A549 (cell line): ENCODE measurements around the gene TEX12. TPM values are rescaled to one million over a fixed set of nuclear protein-coding genes. Genes with fewer than 3 reads are reported as not detected.

Experiments
- ATAC-seq, 2 experiments: fragments of 200-7000 bp in 1 of 2; fragments of >200 bp in 1 of 2; cut with Nextera tagmentation in 1 of 2; cut with Tn5 transposase in 1 of 2; 3 replicates each; pipeline versions ENCODE4 v1.8.0 to v1.9.1; 2018 to 2020; ENCODE audit warnings: mild to moderate bottlenecking in 1 of 2, moderate library complexity in 1 of 2
- CTCF ChIA-PET: fragments of 300-600 bp; sonication (Branson Sonifier 250); formaldehyde crosslinking; extraction: SDS; loops from one replicate; lab custom pipeline; 2021; ENCODE audit warnings: antibody characterized with exemption, inconsistent platforms; lab: Yijun Ruan, JAX
- POLR2A ChIA-PET: fragments of 350-600 bp; formaldehyde crosslinking; extraction: SDS; loops from one replicate; lab custom pipeline; 2021; ENCODE audit warnings: antibody characterized with exemption, inconsistent platforms; lab: Yijun Ruan, JAX
- DNase-seq, 2 experiments: peaks; one replicate each; pipeline versions ENCODE4 v3.0.0 to v3.0.0-alpha.2; 2011 to 2016; ENCODE audit warnings: low read depth in 1 of 2, low spot score in 1 of 2
- FAIRE-seq: peaks from 2 replicates; lab custom pipeline; 2011; peaks lifted over from hg19 to GRCh38; lab: Jason Lieb, UNC
- H3K27ac ChIP-seq, 2 experiments: fragments of >200 bp; sonication (Bioruptor Twin); formaldehyde crosslinking; 3 replicates each; pipeline ENCODE4 v1.5.1; 2016 to 2017
- H3K4me1 ChIP-seq: fragments of >200 bp; sonication (Bioruptor Twin); formaldehyde crosslinking; 3 replicates; pipeline ENCODE4 v1.6.1; 2016
- H3K4me2 ChIP-seq: fragments of >200 bp; sonication (Bioruptor Twin); formaldehyde crosslinking; 3 replicates; pipeline ENCODE4 v1.6.1; 2016
- H3K4me3 ChIP-seq: fragments of >200 bp; sonication (Bioruptor Twin); formaldehyde crosslinking; 3 replicates; pipeline ENCODE4 v1.5.1; 2016
- H3K9me3 ChIP-seq: fragments of >200 bp; sonication (Bioruptor Twin); formaldehyde crosslinking; 3 replicates; pipeline ENCODE4 v1.6.1; 2016
- BHLHE40 ChIP-seq: IDR thresholded peaks from 2 replicates; pipeline ENCODE4 v1.6.1; 2012; ENCODE audit warnings: low read depth, low read length, inconsistent platforms
- CEBPB ChIP-seq, 2 experiments: fragments of >200 bp in 1 of 2; sonication (Bioruptor Twin) in 1 of 2; formaldehyde crosslinking in 1 of 2; IDR thresholded peaks; 2 replicates each; pipeline ENCODE4 v1.6.1; 2012 to 2016
- CHD2 ChIP-seq: fragments of 150-350 bp; IDR thresholded peaks from 2 replicates; pipeline ENCODE4 v1.6.1; 2014; ENCODE audit warnings: low read length; ENCODE audit not compliant: partially characterized antibody
- CHD4 ChIP-seq: fragments of 200-600 bp; sonication (generic); IDR thresholded peaks from 2 replicates; pipeline ENCODE4 v1.6.1; 2016; ENCODE audit warnings: antibody characterized with exemption, mild to moderate bottlenecking, borderline replicate concordance
- EHF ChIP-seq: fragments of 250-450 bp; sonication (Bioruptor Pico); IDR thresholded peaks from 2 replicates; pipeline ENCODE4 v1.5.0; 2020; ENCODE audit warnings: mild to moderate bottlenecking
- EHMT2 ChIP-seq: fragments of 200-600 bp; sonication (generic); IDR thresholded peaks from 2 replicates; pipeline ENCODE4 v1.6.1; 2016; ENCODE audit warnings: antibody characterized with exemption, low read depth, mild to moderate bottlenecking, moderate library complexity
- EP300 ChIP-seq, 2 experiments: fragments of >200 bp; sonication (Bioruptor Twin); formaldehyde crosslinking; IDR thresholded peaks; 2 replicates in 1 of 2; 3 replicates in 1 of 2; pipeline ENCODE4 v1.6.1; 2016 to 2017
- FOSB ChIP-seq: fragments of 250-450 bp; sonication (Bioruptor Pico); IDR thresholded peaks from 2 replicates; pipeline ENCODE4 v1.5.0; 2020; ENCODE audit warnings: mild to moderate bottlenecking, moderate library complexity
- FOSL2 ChIP-seq, 2 experiments: fragments of 450-650 bp in 1 of 2; fragments of >200 bp in 1 of 2; sonication (Bioruptor Twin) in 1 of 2; formaldehyde crosslinking; IDR thresholded peaks; 2 replicates each; pipeline versions ENCODE4 v1.5.0 to v1.6.1; 2016 to 2020; ENCODE audit warnings: mild to moderate bottlenecking in 1 of 2, moderate library complexity in 1 of 2
- FOXS1 ChIP-seq: fragments of 250-450 bp; sonication (Bioruptor Pico); IDR thresholded peaks from 2 replicates; pipeline ENCODE4 v1.5.0; 2020; ENCODE audit warnings: mild to moderate bottlenecking, moderate library complexity
- GATA3 ChIP-seq: IDR thresholded peaks from 2 replicates; pipeline ENCODE4 v1.6.1; 2012; ENCODE audit warnings: borderline replicate concordance
- KDM1A ChIP-seq: fragments of 200-600 bp; sonication (generic); IDR thresholded peaks from 2 replicates; pipeline ENCODE4 v1.6.1; 2016; ENCODE audit warnings: low read depth, mild to moderate bottlenecking
- MAZ ChIP-seq: fragments of 150-350 bp; IDR thresholded peaks from 2 replicates; pipeline ENCODE4 v1.6.1; 2014; ENCODE audit warnings: antibody characterized with exemption, low read depth, low read length, borderline replicate concordance
- NFE2L2 ChIP-seq: fragments of 150-350 bp; conservative IDR thresholded peaks from 2 replicates; pipeline ENCODE4 v1.6.1; 2014; ENCODE audit warnings: low read length
- PHF8 ChIP-seq: fragments of 200-600 bp; sonication (generic); IDR thresholded peaks from 2 replicates; pipeline ENCODE4 v1.6.1; 2016; ENCODE audit warnings: low read depth, mild to moderate bottlenecking, antibody characterized with exemption, moderate library complexity, borderline replicate concordance
- RCOR1 ChIP-seq: fragments of 150-350 bp; IDR thresholded peaks from 2 replicates; pipeline ENCODE4 v1.6.1; 2014; ENCODE audit warnings: antibody characterized with exemption, low read length, low read depth
- RFX5 ChIP-seq: fragments of 450-650 bp; IDR thresholded peaks from 2 replicates; pipeline ENCODE4 v1.7.1; 2014; ENCODE audit warnings: antibody characterized with exemption, mild to moderate bottlenecking, moderate library complexity
- RNF2 ChIP-seq: fragments of 200-600 bp; sonication (generic); IDR thresholded peaks from 2 replicates; pipeline ENCODE4 v1.6.1; 2016; ENCODE audit warnings: low read depth, mild to moderate bottlenecking, antibody characterized with exemption, moderate library complexity, borderline replicate concordance
- SMC3 ChIP-seq: fragments of >200 bp; sonication (Bioruptor Twin); formaldehyde crosslinking; IDR thresholded peaks from 3 replicates; pipeline ENCODE4 v1.6.1; 2018; ENCODE audit warnings: inconsistent platforms
- TFCP2L1 ChIP-seq: fragments of 250-450 bp; sonication (Bioruptor Pico); IDR thresholded peaks from 2 replicates; pipeline ENCODE4 v1.5.0; 2021; ENCODE audit warnings: mild to moderate bottlenecking
- WGBS: methylation state at CpG from one replicate; pipeline ENCODE4 v1.1.6; 2017; ENCODE audit errors: missing lambda C conversion rate; 5-methylcytosine and 5-hydroxymethylcytosine counted together
- polyA plus RNA-seq, 4 experiments: library from polyadenylated mRNA; depleted of rRNA in 3 of 4; stranded (reverse); fragments of >200 nt; fragmentation: RNase III in 1 of 4; extraction: RNeasy Plus Mini Kit Qiagen cat#74134 plus additional on column Dnase treatment in 1 of 4; gene quantifications; 2 replicates in 3 of 4; 3 replicates in 1 of 4; pipeline ENCODE4 v1.2.3, GENCODE V29; 2011 to 2017
- TF ChIP-seq, protein P1 (sequence below): fragments of 250-450 bp; sonication (Bioruptor Pico); IDR thresholded peaks from 2 replicates; pipeline ENCODE4 v1.5.0; 2020; ENCODE audit warnings: low read depth, mild to moderate bottlenecking, moderate library complexity

Gene TEX12
- polyA plus RNA-seq, 2 of the 4 experiments (the other 2 are of a cell fraction), result not detected

DNA sequence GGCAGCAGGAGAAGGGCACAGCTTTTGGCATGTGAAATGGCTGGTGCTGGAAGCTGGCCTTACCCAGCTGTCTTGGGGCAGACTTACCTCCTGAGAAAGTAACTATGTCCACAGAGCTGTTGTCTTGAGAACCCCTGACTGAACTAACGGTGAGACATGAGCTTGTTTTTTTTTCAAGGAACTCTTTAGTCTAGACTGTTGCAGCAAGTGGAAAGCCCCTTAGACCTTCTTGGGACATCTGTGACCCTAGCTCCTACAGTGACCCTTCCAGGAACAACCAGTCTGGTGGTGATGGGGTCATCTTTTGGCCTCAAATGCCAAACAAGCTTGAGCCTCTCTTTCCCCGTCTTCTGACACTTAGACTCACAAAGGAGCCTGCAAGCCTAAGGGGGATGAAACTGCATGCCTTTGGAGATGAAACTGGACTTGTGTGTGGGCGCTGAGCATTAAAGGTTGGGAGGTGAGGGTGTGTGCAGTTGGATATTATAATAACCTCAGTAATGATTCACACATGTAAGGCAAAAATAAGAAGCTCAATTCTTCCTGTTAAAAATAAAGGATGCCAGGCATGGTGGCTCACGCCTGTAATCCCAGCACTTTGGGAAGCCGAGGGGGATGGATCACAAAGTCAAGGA, 45.1 kb upstream of the TEX12 start:
- ATAC-seq (no peak), FAIRE-seq (no peak), DNase-seq (no peak)
- no peak for TF ChIP-seq RCOR1
- TF ChIP-seq BHLHE40, result no peak
- TF ChIP-seq, protein P1, sequence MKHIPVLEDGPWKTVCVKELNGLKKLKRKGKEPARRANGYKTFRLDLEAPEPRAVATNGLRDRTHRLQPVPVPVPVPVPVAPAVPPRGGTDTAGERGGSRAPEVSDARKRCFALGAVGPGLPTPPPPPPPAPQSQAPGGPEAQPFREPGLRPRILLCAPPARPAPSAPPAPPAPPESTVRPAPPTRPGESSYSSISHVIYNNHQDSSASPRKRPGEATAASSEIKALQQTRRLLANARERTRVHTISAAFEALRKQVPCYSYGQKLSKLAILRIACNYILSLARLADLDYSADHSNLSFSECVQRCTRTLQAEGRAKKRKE (CRISPR knock-in tag), result no peak
- no peak for TF ChIP-seq EP300 (IDR thresholded peaks at IDR 0.05)
- TF ChIP-seq EHMT2, result no peak
- no peak for TF ChIP-seq FOSL2 (IDR thresholded peaks at IDR 0.05)
- TF ChIP-seq FOSL2 (CRISPR knock-in tag; IDR thresholded peaks at IDR 0.05), result no peak
- 83% methylated on average over 5 of the region's 5 CpGs for WGBS
- H3K27ac ChIP-seq, result no peak overlapping the region
- CTCF ChIA-PET, result interaction anchor here (3.9 kb wide), 1 partner anchor 8 kb away, joined by 16 read pairs; no protein-coding TSS in a partner anchor
- POLR2A ChIA-PET, result no interaction called here
- no peaks in the 10 kb centered on the region for H3K9me3 ChIP-seq
- no peak overlapping the region for H3K4me3 ChIP-seq
- H3K4me1 ChIP-seq, result no peaks in the 10 kb centered on the region
- H3K4me2 ChIP-seq, result no peak overlapping the region

DNA sequence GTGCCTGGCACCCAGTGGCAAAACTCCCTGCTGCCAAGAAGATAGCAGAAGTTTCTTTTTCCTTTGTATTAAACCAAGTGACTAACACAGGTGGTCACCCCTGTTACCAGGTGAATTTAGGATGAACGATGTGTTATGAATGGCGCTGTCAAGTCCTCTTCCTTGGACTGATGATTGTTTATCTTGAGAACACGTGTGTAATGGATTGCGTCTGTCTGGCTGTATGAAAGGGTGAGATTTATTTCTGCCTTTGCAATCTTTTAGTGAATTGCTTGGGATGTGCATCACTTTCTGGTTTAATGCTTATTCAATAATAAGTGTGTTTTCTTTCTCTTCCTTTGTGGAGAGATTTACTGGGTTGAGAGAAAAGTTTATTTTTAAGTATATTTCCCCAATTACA, 44.0 kb upstream of the TEX12 start:
- POLR2A ChIA-PET, result no interaction called here
- no peak for DNase-seq
- Histone ChIP-seq H3K4me1 (peaks cover 3% of the 10 kb centered on the region), H3K4me2 (no peak overlapping the region), H3K9me3 (no peaks in the 10 kb centered on the region), H3K4me3 (no peak overlapping the region), H3K27ac (no peak overlapping the region)
- 90% methylated on average over 4 of the region's 4 CpGs for whole genome bisulfite sequencing
- no peak for FAIRE-seq
- no peak for ATAC-seq
- TF ChIP-seq RFX5 (no peak), MAZ (no peak), NFE2L2 (no peak), TFCP2L1 (CRISPR knock-in tag) (no peak), RCOR1 (no peak), EHF (CRISPR knock-in tag) (no peak), SMC3 (no peak), FOSB (CRISPR knock-in tag) (no peak), PHF8 (no peak), KDM1A (no peak), FOXS1 (CRISPR knock-in tag) (no peak), CHD2 (no peak)
- CTCF ChIA-PET, result interaction anchor here (3.9 kb wide), 1 partner anchor 9 kb away, joined by 16 read pairs; no protein-coding TSS in a partner anchor

DNA sequence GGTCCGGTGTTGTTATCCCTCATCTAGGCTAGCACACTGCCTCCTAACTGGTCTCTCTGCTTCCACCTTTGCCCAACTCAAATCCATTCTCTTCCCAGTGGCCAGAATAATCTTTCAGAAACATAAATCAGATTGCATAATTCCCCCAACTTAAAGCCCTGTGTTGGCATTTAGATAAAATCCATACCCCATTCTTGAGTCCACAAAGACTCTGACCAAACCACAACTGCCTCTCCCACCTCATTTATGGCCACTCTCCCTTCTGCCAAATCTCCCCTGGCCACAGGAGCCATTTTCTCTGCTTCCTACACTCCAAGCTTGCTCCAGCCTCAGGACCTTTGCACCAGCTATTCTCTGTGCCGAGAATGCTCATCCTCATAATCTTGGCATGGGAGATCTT, 40.1 kb upstream of the TEX12 start:
- no peak for DNase-seq
- no peak for ATAC-seq
- WGBS, result 97% methylated on average over 2 of the region's 2 CpGs
- no peak for FAIRE-seq
- TF ChIP-seq PHF8, result no peak
- peaks cover 20% of the 10 kb centered on the region for H3K4me1 ChIP-seq
- no peak overlapping the region for H3K4me3 ChIP-seq
- no peak overlapping the region for H3K4me2 ChIP-seq
- POLR2A ChIA-PET, result no interaction called here
- H3K9me3 ChIP-seq, result no peaks in the 10 kb centered on the region
- H3K27ac ChIP-seq, result no peak overlapping the region
- CTCF ChIA-PET, result interaction anchor here (2.7 to 5.7 kb wide), 2 partner anchors 14 to 49 kb away, joined by 7 to 18 read pairs; partner anchors contain the start of gene BCO2

DNA sequence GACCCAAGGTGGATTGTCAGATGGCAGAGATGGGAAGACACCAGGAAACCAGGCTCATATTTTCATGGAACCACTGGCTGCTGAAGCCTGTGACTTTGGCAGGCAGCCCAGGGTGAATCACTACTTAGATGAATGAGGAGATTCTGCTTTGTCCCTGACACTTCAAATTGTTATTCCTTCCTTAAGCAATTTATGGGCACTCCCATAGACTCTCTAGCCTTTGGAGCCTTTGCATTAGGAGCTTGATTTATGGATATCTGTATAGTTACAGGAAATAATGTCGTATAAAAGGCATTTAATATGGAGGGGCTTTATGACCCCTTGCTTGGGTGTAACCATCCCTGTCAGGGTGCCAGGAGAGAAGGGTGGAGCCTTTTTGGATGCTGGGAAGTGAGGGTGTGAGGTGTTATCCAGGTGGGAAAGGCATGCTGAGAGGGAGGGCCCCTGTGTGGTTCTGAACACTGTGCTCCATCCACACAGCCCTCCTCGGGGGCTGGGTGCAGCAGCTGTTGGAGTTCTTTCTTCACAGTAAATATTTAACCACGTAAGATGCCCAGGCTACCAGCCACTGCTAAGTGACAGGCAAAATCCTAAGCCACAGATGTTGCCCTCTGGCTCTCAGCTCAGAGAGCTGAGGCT, 38.6 kb upstream of the TEX12 start:
- ATAC-seq (peak; percentile 91 to 95), DNase-seq (peak; percentile 66 to 76), FAIRE-seq (peak; percentile 91)
- H3K27ac ChIP-seq, result peak overlapping the region; percentile 62 to 69
- peak overlapping the region; percentile 80 for H3K4me2 ChIP-seq
- peaks cover 20% of the 10 kb centered on the region for H3K4me1 ChIP-seq
- no peak for TF ChIP-seq RNF2
- 0 out of 2 replicates have a peak, but pooled peaks have one; percentile 11 for TF ChIP-seq GATA3
- TF ChIP-seq CEBPB (IDR thresholded peaks at IDR 0.05), result peak in 1 of 2 experiments; percentile 20; a peak in 1 of 4 replicates
- TF ChIP-seq FOSL2 (IDR thresholded peaks at IDR 0.05), result no peak
- TF ChIP-seq FOSL2 (CRISPR knock-in tag; IDR thresholded peaks at IDR 0.05), result peak; percentile 49
- TF ChIP-seq CHD4, result no peak
- POLR2A ChIA-PET, result interaction anchor here (0.8 to 0.9 kb wide), 2 partner anchors 25 to 31 kb away, joined by 3 read pairs; no protein-coding TSS in a partner anchor
- H3K9me3 ChIP-seq, result no peaks in the 10 kb centered on the region
- WGBS, result 6% methylated on average over 3 of the region's 3 CpGs
- CTCF ChIA-PET, result interaction anchor here (1.0 to 5.7 kb wide), 3 partner anchors 15 to 47 kb away, joined by 5 to 18 read pairs (median 7); partner anchors contain the start of gene BCO2
- no peak overlapping the region for H3K4me3 ChIP-seq
